ENCODE measurements around the gene ZNF862. TPM values are rescaled to one million over a fixed set of nuclear protein-coding genes. Genes with fewer than 3 reads are reported as not detected.
"Not testable (repeated sequence)": the region's sequence is repeated elsewhere in the genome, so short reads cannot be mapped to it uniquely, and the experiment has no call there.

ZNF862 gene
- total RNA-seq, 4 donors from 2014 or later: 17.2 to 42.0 (median 29.4) TPM

DNA sequence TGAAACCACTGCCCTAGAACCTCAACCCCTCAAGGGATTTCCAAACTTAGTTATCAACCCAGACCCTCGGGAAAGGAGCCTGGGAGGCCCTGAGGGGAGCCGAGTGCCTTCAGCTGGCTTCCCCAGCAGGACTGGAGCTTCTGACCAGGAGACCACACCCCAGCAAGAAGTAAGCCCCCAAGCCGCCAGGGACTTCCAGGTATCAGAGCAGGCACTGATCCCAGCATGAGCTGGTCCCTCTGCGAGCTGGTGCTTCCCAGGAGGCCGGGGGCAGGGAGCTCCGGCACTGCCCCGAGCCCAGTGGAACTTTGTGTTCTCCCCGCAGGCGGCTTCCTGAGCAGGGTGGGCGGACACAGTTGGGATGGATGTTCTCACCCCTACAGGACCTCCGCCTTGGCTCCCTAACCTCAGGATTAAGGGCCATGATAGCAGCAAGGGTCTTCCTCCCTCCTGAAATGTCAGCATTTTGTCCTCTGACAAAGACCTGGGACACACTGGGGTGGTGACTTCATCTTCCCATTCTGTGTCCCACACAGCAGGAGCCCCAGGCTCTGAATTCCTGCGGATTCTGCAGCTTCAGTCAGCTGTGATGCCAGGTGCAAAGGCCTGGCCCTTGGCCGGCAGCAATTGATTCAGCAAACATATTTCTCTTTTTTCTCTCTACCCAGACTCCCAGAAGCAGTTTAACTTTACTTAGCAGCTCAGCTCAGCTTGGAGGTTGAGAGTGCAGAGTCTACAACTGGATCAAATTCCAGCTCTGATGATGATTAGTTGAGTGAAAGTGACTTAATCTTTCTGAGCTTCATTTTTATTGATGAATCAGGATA, 47.2 kb downstream of the ZNF862 start:
- Histone ChIP-seq H3K4me1 (peaks cover 0 to 52% (median 20%) of the 10 kb centered on the region in 4 donors), H3K9me3 (no peaks in the 10 kb centered on the region), H3K4me3 (no peak overlapping the region), H3K27me3 (no peaks in the 10 kb centered on the region), H3K36me3 (no peaks in the 10 kb centered on the region), H3K27ac (no peak overlapping the region)
- TF ChIP-seq POLR2A (IDR thresholded peaks at IDR 0.05) (no peak), CTCF (IDR thresholded peaks at IDR 0.05) (no peak), EP300 (IDR thresholded peaks at IDR 0.05) (no peak)
- DNase-seq (ENCODE audit: low spot score in 2 of 2): no peak
- whole genome bisulfite sequencing, 2 donors: 72 to 75% methylated on average over 6 to 12 of the region's 13 CpGs

- Histone ChIP-seq H3K27ac (no peak overlapping the region), H3K36me3 (no peaks in the 10 kb centered on the region), H3K27me3 (no peaks in the 10 kb centered on the region), H3K4me1 (peaks cover 0 to 46% (median 19%) of the 10 kb centered on the region in 4 donors), H3K4me3 (no peak overlapping the region), H3K9me3 (no peaks in the 10 kb centered on the region)
- DNase-seq (ENCODE audit: low spot score in 2 of 2): no peak
- 70 to 76% methylated on average over 4 of the region's 4 CpGs for WGBS, 2 donors
- TF ChIP-seq EP300 (IDR thresholded peaks at IDR 0.05) (no peak), POLR2A (IDR thresholded peaks at IDR 0.05) (no peak), CTCF (IDR thresholded peaks at IDR 0.05) (no peak)
These were observed 47.8 kb downstream of the ZNF862 start for GRCh38 chr7:149886018-149886415.

DNA sequence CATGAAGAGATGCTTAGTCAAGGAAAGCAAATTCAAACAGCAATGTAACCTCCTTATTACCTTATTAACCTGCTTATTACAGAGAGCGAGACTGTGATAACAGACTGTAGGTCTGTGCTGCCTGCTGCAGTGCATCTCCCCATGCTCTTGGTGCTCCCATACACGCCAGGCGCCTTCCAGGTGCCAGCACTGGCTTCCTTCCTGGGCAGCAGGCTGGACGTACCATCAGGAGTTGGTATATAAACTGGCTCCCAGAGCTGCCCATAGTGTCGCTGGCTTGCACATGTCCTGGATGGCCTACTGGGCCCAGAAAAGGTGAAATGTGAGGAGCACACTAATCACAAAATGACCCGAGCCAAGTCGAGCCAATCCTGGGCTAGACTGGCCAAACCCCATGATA, 49.1 kb downstream of the ZNF862 start:
- peaks cover 0 to 33% (median 11%) of the 10 kb centered on the region in 4 donors for H3K4me1 ChIP-seq
- H3K9me3 ChIP-seq: no peaks in the 10 kb centered on the region
- 93 to 94% methylated on average over 5 to 7 of the region's 7 CpGs for WGBS, 2 donors
- no peak for DNase-seq (ENCODE audit: low spot score in 2 of 2)
- H3K36me3 ChIP-seq: no peaks in the 10 kb centered on the region
- no peak for TF ChIP-seq POLR2A (IDR thresholded peaks at IDR 0.05)
- TF ChIP-seq CTCF (IDR thresholded peaks at IDR 0.05): no peak
- no peak for TF ChIP-seq EP300 (IDR thresholded peaks at IDR 0.05)
- H3K27me3 ChIP-seq: no peaks in the 10 kb centered on the region
- no peak overlapping the region for H3K27ac ChIP-seq
- H3K4me3 ChIP-seq: no peak overlapping the region

- 17 to 23% methylated on average over 2 of the region's 2 CpGs for WGBS, 2 donors
- H3K9me3 ChIP-seq; H3K4me1 ChIP-seq; H3K27ac ChIP-seq; H3K27me3 ChIP-seq; H3K4me3 ChIP-seq; H3K36me3 ChIP-seq; DNase-seq (ENCODE audit: low spot score in 2 of 2): not testable (repeated sequence)
These were observed 52.5 kb downstream of the ZNF862 start for GRCh38 chr7:149890715-149891114.

DNA sequence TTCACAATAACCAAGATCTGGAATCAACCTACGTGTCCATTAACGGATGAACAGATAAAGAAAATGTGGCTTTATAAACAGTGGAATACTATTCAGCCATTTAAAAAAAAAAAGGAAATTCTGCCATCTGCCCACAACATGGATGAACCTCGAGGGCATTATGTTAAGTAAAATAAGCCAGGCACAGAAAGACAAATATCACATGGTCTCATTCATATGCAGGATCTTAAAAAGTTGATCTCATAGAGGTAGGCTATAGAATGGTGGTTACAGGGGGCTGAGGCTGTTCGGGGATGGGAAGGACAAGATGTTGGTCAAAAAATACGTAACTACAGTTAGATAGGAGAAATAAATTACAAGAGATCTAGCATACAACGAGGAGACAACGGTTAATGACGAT, 56.8 kb downstream of the ZNF862 start:
- 73 to 76% methylated on average over 8 of the region's 8 CpGs for WGBS, 2 donors
- DNase-seq (ENCODE audit: low spot score in 2 of 2); H3K9me3 ChIP-seq; H3K36me3 ChIP-seq; H3K4me1 ChIP-seq; H3K27ac ChIP-seq; H3K4me3 ChIP-seq; H3K27me3 ChIP-seq: not testable (repeated sequence)

DNA sequence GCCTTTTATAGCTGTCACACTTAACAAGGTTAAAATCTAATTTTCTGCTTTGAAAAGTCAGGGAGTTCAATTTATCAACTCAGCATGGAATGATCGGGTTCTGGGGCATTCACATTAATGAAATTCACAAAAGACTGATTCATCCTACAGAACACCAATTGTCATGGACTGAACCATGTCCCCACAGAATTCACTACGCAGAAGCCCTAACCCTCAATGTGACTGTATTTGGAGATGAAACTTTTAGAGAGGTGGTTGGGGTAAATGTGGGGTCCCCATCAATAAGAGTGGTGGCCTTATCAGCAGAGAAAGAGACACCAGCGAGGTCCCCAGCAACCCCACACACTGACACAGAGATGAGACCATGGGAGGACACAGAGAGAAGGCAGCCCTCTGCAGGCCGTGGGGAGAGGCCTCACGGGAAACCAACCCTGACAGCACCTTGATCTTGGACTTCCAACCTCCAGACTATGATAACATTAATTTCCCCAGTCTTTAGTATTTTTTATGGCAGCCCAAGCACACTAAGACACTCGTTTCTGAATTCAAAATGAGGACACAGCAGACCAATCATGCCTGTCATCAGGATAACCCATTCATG, 69.7 kb downstream of the ZNF862 start:
- not testable (repeated sequence) for H3K27ac ChIP-seq; H3K36me3 ChIP-seq; H3K9me3 ChIP-seq; H3K4me3 ChIP-seq; H3K4me1 ChIP-seq; H3K27me3 ChIP-seq; DNase-seq (ENCODE audit: low spot score in 2 of 2)
- 39 to 55% methylated on average over 4 to 5 of the region's 6 CpGs for WGBS, 2 donors

DNA sequence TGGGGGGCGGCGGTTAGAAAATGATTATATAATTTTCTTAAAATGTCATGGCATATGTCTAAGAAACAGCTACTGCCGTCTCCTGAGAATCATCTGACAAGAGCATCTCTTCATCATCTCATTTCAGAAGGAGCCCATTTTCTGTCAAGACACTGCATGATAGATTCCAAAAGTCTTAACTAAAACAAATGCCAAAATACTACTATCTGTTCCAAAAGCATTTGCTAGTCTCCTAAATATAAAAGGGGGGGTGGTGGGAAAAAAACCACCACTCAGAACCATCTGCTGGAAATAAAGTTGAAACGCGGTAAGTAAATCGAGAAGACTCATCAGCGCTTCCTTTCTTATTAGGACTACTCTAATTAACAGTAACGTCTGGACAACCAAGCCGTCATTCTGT, 72.0 kb downstream of the ZNF862 start:
- not testable (repeated sequence) for H3K36me3 ChIP-seq; H3K9me3 ChIP-seq; H3K27ac ChIP-seq; H3K4me3 ChIP-seq; DNase-seq (ENCODE audit: low spot score in 2 of 2); H3K4me1 ChIP-seq; H3K27me3 ChIP-seq
- 80 to 85% methylated on average over 7 to 9 of the region's 9 CpGs for WGBS, 2 donors

DNA sequence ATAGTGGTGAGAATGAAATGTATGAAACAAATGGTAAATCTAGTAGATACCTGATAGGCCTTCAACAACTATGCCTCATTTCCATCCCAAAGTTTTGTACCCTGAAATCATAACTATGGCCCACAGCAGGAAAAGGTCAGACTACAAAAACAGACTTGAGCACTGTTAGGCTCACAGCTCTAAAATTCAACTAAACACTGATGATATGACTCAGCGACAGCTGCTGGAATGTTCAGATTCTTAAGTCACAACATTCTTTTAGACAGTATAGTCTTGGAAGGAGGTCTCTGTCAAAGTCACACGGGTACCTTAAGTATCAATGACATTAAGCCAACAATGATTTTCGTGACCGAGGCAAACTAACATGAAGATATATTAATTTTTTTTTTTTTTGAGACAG, 74.0 kb downstream of the ZNF862 start:
- not testable (repeated sequence) for H3K4me1 ChIP-seq; H3K9me3 ChIP-seq; H3K27me3 ChIP-seq; DNase-seq (ENCODE audit: low spot score in 2 of 2); H3K36me3 ChIP-seq; H3K4me3 ChIP-seq; H3K27ac ChIP-seq
- WGBS, 2 donors: 0 to 50% methylated on average over 1 of the region's 4 CpGs
